Loucy (cell line): ENCODE measurements around the gene PRDM10.

Experiments
- H2AFZ ChIP-seq: fragments of 200-600 bp; sonication (generic); 2 replicates; pipeline ENCODE4 v1.6.0; 2016; ENCODE audit warnings: antibody characterized with exemption, mild to moderate bottlenecking, low read length, moderate library complexity
- H3F3A ChIP-seq: fragments of 200-600 bp; 2 replicates; pipeline ENCODE4 v1.6.0; 2016; ENCODE audit warnings: antibody characterized with exemption, low read depth, mild to moderate bottlenecking
- H3K27me3 ChIP-seq: fragments of 200-600 bp; sonication (generic); 2 replicates; pipeline ENCODE4 v1.6.1; 2014; ENCODE audit warnings: low read length, mild to moderate bottlenecking; ENCODE audit not compliant: insufficient read depth, poor library complexity, severe bottlenecking
- H3K36me3 ChIP-seq: fragments of 200-600 bp; sonication (generic); 2 replicates; pipeline ENCODE4 v1.6.1; 2016; ENCODE audit warnings: low read length; ENCODE audit not compliant: insufficient read depth
- H3K4me1 ChIP-seq: fragments of 200-600 bp; sonication (generic); 2 replicates; pipeline ENCODE4 v1.5.1; 2014; ENCODE audit warnings: low read length, mild to moderate bottlenecking; ENCODE audit not compliant: insufficient read depth, poor library complexity, severe bottlenecking
- H3K4me2 ChIP-seq: fragments of 200-600 bp; sonication (generic); 2 replicates; pipeline ENCODE4 v1.6.0; 2014; ENCODE audit warnings: antibody characterized with exemption, low read length, low read depth, mild to moderate bottlenecking; ENCODE audit not compliant: poor library complexity, severe bottlenecking
- H3K4me3 ChIP-seq: fragments of 200-600 bp; sonication (generic); 2 replicates; pipeline ENCODE4 v1.5.1; 2014; ENCODE audit warnings: low read length, mild to moderate bottlenecking, mixed read lengths; ENCODE audit not compliant: poor library complexity, severe bottlenecking
- H3K79me2 ChIP-seq: fragments of 200-600 bp; sonication (generic); 2 replicates; pipeline ENCODE4 v1.6.1; 2014; ENCODE audit warnings: low read length; ENCODE audit not compliant: insufficient read depth
- H3K9ac ChIP-seq: fragments of 200-600 bp; sonication (generic); 2 replicates; pipeline ENCODE4 v1.6.0; 2014; ENCODE audit warnings: mild to moderate bottlenecking, low read depth, low read length, moderate library complexity; ENCODE audit not compliant: poor library complexity, severe bottlenecking
- H3K9me2 ChIP-seq: fragments of 200-600 bp; sonication (generic); replicated peaks from 2 replicates; pipeline ENCODE4 v1.6.1; 2016; ENCODE audit warnings: low read depth, low read length, mixed read lengths
- H3K9me3 ChIP-seq: fragments of 200-600 bp; sonication (generic); 2 replicates; pipeline ENCODE4 v1.6.1; 2014; ENCODE audit warnings: mild to moderate bottlenecking, antibody characterized with exemption, low read length, low read depth; ENCODE audit not compliant: insufficient read depth
- H4K20me1 ChIP-seq: fragments of 200-600 bp; sonication (generic); 2 replicates; pipeline ENCODE4 v1.6.0; 2014; ENCODE audit warnings: antibody characterized with exemption, low read length, mild to moderate bottlenecking; ENCODE audit not compliant: insufficient read depth, poor library complexity, severe bottlenecking
- CTCF ChIP-seq: fragments of 200-600 bp; sonication (generic); conservative IDR thresholded peaks from 2 replicates; pipeline ENCODE4 v1.5.1; 2014; ENCODE audit warnings: mild to moderate bottlenecking, antibody characterized with exemption, low read length
- EZH2phosphoT487 ChIP-seq: fragments of 200-600 bp; IDR thresholded peaks from 2 replicates; pipeline ENCODE4 v1.6.1; 2018; ENCODE audit warnings: antibody characterized with exemption, mild to moderate bottlenecking, moderate library complexity, borderline replicate concordance

The PRDM10 gene

GRCh38 chr11:129992161-129992944 is 10.3 kb downstream of the PRDM10 start:
- Histone ChIP-seq H4K20me1 (no peaks in the 10 kb centered on the region), H3K79me2 (peaks cover 22% of the 10 kb centered on the region; the same call in 1 of the 2 replicates), H2AFZ (no peak overlapping the region), H3K4me3 (no peak overlapping the region), H3K9me2 (no peaks in the 10 kb centered on the region), H3K27me3 (no peaks in the 10 kb centered on the region), H3K4me1 (peaks cover 4% of the 10 kb centered on the region), H3K36me3 (no peaks in the 10 kb centered on the region), H3K9ac (no peak overlapping the region), H3F3A (no peaks in the 10 kb centered on the region), H3K9me3 (no peaks in the 10 kb centered on the region), H3K4me2 (no peak overlapping the region)
- TF ChIP-seq EZH2phosphoT487 (no peak), CTCF (peak; percentile 57)

- H3K4me1 ChIP-seq: peaks cover 4% of the 10 kb centered on the region
- no peak overlapping the region for H3K4me3 ChIP-seq
- H3K79me2 ChIP-seq: peaks cover 7% of the 10 kb centered on the region; the same call in 1 of the 2 replicates
- H3K9me3 ChIP-seq: no peaks in the 10 kb centered on the region
- no peaks in the 10 kb centered on the region for H3K27me3 ChIP-seq
- H2AFZ ChIP-seq: no peak overlapping the region
- H3K4me2 ChIP-seq: no peak overlapping the region
- no peaks in the 10 kb centered on the region for H4K20me1 ChIP-seq
- H3K9ac ChIP-seq: no peak overlapping the region
- H3K36me3 ChIP-seq: no peaks in the 10 kb centered on the region
- no peak for TF ChIP-seq CTCF
- TF ChIP-seq EZH2phosphoT487: no peak
- H3K9me2 ChIP-seq: no peaks in the 10 kb centered on the region
- H3F3A ChIP-seq: no peaks in the 10 kb centered on the region
Observed at GRCh38 chr11:129989149-129989813, 13.4 kb downstream of the PRDM10 start.

- H3K9me2 ChIP-seq: no peaks in the 10 kb centered on the region
Observed at GRCh38 chr11:129987950-129988349, 14.7 kb downstream of the PRDM10 start.

More at GRCh38 chr11:129987950-129988349, 14.7 kb downstream of the PRDM10 start:
- H3K4me1 ChIP-seq: peaks cover 4% of the 10 kb centered on the region
- H3K79me2 ChIP-seq: peaks cover 4% of the 10 kb centered on the region; the same call in 1 of the 2 replicates
- H3K36me3 ChIP-seq: no peaks in the 10 kb centered on the region
- no peaks in the 10 kb centered on the region for H3K9me3 ChIP-seq
- H3K4me2 ChIP-seq: no peak overlapping the region
- no peaks in the 10 kb centered on the region for H4K20me1 ChIP-seq
- H3F3A ChIP-seq: no peaks in the 10 kb centered on the region
- no peak overlapping the region for H3K9ac ChIP-seq
- TF ChIP-seq CTCF (no peak), EZH2phosphoT487 (no peak)
- no peaks in the 10 kb centered on the region for H3K27me3 ChIP-seq
- no peak overlapping the region for H3K4me3 ChIP-seq
- H2AFZ ChIP-seq: no peak overlapping the region
